Measurements from ENCODE around the gene PRSS57.

The PRSS57 gene

GRCh38 chr19:648904-649801 lies 46.1 kb downstream of the PRSS57 start:
- peak; percentile 13 for DNase-seq

- peak; percentile 25 for DNase-seq
Measured at GRCh38 chr19:648305-648704, 46.9 kb downstream of the PRSS57 start.

- no peak for DNase-seq
Measured at GRCh38 chr19:647566-648284, 47.5 kb downstream of the PRSS57 start.

- DNase-seq, result no peak
Measured at GRCh38 chr19:646779-647565, 48.3 kb downstream of the PRSS57 start.

- DNase-seq, result no peak
Measured at GRCh38 chr19:645912-646778, 49.1 kb downstream of the PRSS57 start.

- no peak for DNase-seq
Measured at GRCh38 chr19:644789-645188, 50.5 kb downstream of the PRSS57 start.

GRCh38 chr19:644363-644762 lies 50.9 kb downstream of the PRSS57 start:
- DNase-seq, result no peak

GRCh38 chr19:643736-644135 lies 51.5 kb downstream of the PRSS57 start:
- no peak for DNase-seq

GRCh38 chr19:642767-643727 lies 52.2 kb downstream of the PRSS57 start:
- no peak for DNase-seq

- no peak for DNase-seq
Measured at GRCh38 chr19:641702-642101, 53.5 kb downstream of the PRSS57 start.

- DNase-seq, result no peak
Measured at GRCh38 chr19:640606-641189, 54.6 kb downstream of the PRSS57 start.

GRCh38 chr19:640161-640558 lies 55.1 kb downstream of the PRSS57 start:
- DNase-seq, result no peak

GRCh38 chr19:639253-640160 lies 55.7 kb downstream of the PRSS57 start, which contains the start of gene FGF22:
TSS of gene FGF22 (plus strand) at chr19:639879. CDS start at chr19:639926, 47 bp downstream.
- DNase-seq, result peak; percentile 93

GRCh38 chr19:638906-639252 lies 56.4 kb downstream of the PRSS57 start:
- no peak for DNase-seq
